Measurements from ENCODE around the gene FAM163B.

GRCh38 chr9:133553973-133554713, 55.0 kb downstream of the FAM163B start:
- TF ChIP-seq EZH2 (IDR thresholded peaks at IDR 0.05; ENCODE audit: borderline replicate concordance, low read length): no peak
- TF ChIP-seq CTCF (IDR thresholded peaks at IDR 0.05; ENCODE audit: low read length): no peak
